ENCODE data around the gene ZNF3. TPM values are rescaled to one million over a fixed set of nuclear protein-coding genes. Genes with fewer than 3 reads are reported as not detected.

The ZNF3 gene
- total and polyA plus RNA-seq, 9 of the 15 experiments (the other 6 are each of a cell fraction or from before 2014, with no cell fraction given): 30.0 to 64.9 (median 51.5) TPM

DNA sequence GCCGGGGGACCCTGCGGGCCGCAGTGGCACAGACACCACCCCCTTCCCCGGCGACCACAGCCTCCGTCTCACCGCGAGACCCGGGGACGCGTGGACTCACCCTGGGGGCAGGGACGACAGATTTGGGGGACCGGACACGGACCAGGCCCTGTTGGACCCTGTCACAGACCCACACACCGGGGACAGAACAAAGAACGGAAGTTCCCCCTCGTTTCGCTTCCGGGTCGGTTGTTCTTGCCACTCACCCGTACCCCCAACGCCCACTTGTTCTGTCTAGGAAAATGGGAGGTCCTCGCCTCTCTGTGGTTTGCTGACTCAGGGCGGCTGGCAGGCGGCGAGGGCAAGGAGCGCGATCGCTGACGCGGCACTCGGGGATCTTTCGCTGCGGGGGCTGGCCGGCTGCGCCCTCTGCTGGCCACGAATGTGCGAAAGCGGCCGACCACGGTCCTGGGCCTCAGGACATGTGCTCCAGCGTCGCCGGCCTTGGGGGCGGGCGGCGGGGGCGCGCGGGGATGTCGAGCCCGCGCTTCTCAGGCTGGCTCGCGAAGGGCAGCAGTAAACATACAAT is at the start of gene ZNF3 (continued):
- TF ChIP-seq, protein P1, sequence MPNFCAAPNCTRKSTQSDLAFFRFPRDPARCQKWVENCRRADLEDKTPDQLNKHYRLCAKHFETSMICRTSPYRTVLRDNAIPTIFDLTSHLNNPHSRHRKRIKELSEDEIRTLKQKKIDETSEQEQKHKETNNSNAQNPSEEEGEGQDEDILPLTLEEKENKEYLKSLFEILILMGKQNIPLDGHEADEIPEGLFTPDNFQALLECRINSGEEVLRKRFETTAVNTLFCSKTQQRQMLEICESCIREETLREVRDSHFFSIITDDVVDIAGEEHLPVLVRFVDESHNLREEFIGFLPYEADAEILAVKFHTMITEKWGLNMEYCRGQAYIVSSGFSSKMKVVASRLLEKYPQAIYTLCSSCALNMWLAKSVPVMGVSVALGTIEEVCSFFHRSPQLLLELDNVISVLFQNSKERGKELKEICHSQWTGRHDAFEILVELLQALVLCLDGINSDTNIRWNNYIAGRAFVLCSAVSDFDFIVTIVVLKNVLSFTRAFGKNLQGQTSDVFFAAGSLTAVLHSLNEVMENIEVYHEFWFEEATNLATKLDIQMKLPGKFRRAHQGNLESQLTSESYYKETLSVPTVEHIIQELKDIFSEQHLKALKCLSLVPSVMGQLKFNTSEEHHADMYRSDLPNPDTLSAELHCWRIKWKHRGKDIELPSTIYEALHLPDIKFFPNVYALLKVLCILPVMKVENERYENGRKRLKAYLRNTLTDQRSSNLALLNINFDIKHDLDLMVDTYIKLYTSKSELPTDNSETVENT (CRISPR knock-in tag; IDR thresholded peaks at IDR 0.05): peak; percentile 100
- TF ChIP-seq CEBPG (CRISPR knock-in tag; IDR thresholded peaks at IDR 0.05): no peak
- TF ChIP-seq CEBPG (tag; conservative IDR thresholded peaks at IDR 0.05 in 1 of 2, IDR thresholded peaks at IDR 0.05 in 1 of 2): no peak
- no peak for TF ChIP-seq TFAM (CRISPR knock-in tag; conservative IDR thresholded peaks at IDR 0.05)
- TF ChIP-seq, protein P2, sequence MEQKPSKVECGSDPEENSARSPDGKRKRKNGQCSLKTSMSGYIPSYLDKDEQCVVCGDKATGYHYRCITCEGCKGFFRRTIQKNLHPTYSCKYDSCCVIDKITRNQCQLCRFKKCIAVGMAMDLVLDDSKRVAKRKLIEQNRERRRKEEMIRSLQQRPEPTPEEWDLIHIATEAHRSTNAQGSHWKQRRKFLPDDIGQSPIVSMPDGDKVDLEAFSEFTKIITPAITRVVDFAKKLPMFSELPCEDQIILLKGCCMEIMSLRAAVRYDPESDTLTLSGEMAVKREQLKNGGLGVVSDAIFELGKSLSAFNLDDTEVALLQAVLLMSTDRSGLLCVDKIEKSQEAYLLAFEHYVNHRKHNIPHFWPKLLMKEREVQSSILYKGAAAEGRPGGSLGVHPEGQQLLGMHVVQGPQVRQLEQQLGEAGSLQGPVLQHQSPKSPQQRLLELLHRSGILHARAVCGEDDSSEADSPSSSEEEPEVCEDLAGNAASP (IDR thresholded peaks at IDR 0.05): no peak
- no peak for TF ChIP-seq ZNF584 (CRISPR knock-in tag; IDR thresholded peaks at IDR 0.05; ENCODE audit: low read depth)
- TF ChIP-seq POLR2A (conservative IDR thresholded peaks at IDR 0.05): peak; percentile 84
- TF ChIP-seq EGR1 (conservative IDR thresholded peaks at IDR 0.05): peak; percentile 98
- TF ChIP-seq KLF16 (IDR thresholded peaks at IDR 0.05): peak; percentile 51; the same call in 1 of the 2 replicates
- peak; percentile 93 for TF ChIP-seq HNRNPL (IDR thresholded peaks at IDR 0.05; ENCODE audit: low read depth, low read length)
- TF ChIP-seq, protein P3, sequence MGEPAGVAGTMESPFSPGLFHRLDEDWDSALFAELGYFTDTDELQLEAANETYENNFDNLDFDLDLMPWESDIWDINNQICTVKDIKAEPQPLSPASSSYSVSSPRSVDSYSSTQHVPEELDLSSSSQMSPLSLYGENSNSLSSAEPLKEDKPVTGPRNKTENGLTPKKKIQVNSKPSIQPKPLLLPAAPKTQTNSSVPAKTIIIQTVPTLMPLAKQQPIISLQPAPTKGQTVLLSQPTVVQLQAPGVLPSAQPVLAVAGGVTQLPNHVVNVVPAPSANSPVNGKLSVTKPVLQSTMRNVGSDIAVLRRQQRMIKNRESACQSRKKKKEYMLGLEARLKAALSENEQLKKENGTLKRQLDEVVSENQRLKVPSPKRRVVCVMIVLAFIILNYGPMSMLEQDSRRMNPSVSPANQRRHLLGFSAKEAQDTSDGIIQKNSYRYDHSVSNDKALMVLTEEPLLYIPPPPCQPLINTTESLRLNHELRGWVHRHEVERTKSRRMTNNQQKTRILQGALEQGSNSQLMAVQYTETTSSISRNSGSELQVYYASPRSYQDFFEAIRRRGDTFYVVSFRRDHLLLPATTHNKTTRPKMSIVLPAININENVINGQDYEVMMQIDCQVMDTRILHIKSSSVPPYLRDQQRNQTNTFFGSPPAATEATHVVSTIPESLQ (CRISPR knock-in tag; IDR thresholded peaks at IDR 0.05): peak; percentile 88
- peak; percentile 91 for TF ChIP-seq DIDO1 (tag; IDR thresholded peaks at IDR 0.05; ENCODE audit: low read depth)
- TF ChIP-seq NONO (IDR thresholded peaks at IDR 0.05; ENCODE audit: low read depth in 2 of 2, low read length in 1 of 2): peak in 1 of 2 experiments; percentile 80; a peak in 1 of 4 replicates
- TF ChIP-seq DACH1 (IDR thresholded peaks at IDR 0.05; ENCODE audit: partially characterized antibody): peak; percentile 28
- TF ChIP-seq SMARCC2 (IDR thresholded peaks at IDR 0.05; ENCODE audit: low read depth): no peak; the same call in 1 of the 2 replicates
- TF ChIP-seq, protein P4, sequence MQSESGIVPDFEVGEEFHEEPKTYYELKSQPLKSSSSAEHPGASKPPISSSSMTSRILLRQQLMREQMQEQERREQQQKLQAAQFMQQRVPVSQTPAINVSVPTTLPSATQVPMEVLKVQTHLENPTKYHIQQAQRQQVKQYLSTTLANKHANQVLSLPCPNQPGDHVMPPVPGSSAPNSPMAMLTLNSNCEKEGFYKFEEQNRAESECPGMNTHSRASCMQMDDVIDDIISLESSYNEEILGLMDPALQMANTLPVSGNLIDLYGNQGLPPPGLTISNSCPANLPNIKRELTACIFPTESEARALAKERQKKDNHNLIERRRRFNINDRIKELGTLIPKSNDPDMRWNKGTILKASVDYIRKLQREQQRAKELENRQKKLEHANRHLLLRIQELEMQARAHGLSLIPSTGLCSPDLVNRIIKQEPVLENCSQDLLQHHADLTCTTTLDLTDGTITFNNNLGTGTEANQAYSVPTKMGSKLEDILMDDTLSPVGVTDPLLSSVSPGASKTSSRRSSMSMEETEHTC (IDR thresholded peaks at IDR 0.05): peak; percentile 85
- peak; percentile 65; the same call in 1 of the 2 replicates for TF ChIP-seq HLTF (IDR thresholded peaks at IDR 0.05)
- peak; percentile 96 for TF ChIP-seq RNF2 (IDR thresholded peaks at IDR 0.05)
- TF ChIP-seq, protein P5, sequence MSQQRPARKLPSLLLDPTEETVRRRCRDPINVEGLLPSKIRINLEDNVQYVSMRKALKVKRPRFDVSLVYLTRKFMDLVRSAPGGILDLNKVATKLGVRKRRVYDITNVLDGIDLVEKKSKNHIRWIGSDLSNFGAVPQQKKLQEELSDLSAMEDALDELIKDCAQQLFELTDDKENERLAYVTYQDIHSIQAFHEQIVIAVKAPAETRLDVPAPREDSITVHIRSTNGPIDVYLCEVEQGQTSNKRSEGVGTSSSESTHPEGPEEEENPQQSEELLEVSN (IDR thresholded peaks at IDR 0.05; ENCODE audit: borderline replicate concordance in 1 of 2, extremely low read depth in 1 of 2, insufficient read depth in 1 of 2, insufficient read length in 1 of 2, low read depth in 1 of 2, low read length in 1 of 2, poor library complexity in 1 of 2, severe bottlenecking in 1 of 2): peak; percentile 96 to 100
- peak in 1 of 2 experiments; percentile 82; a peak in 2 of 4 replicates for TF ChIP-seq SRF (CRISPR knock-in tag; IDR thresholded peaks at IDR 0.05)
- no peak; the same call in 1 of the 2 replicates for TF ChIP-seq GATAD2A (IDR thresholded peaks at IDR 0.05)
